ENCODE data around the gene MAP3K14.

GRCh38 chr17:45289301-45290268, 27.2 kb downstream of the MAP3K14 start:
- no peak for TF ChIP-seq CTCF (IDR thresholded peaks at IDR 0.05)
- no peak for TF ChIP-seq POLR2A (IDR thresholded peaks at IDR 0.05)
- no peak for TF ChIP-seq POLR2AphosphoS5 (IDR thresholded peaks at IDR 0.05)

Measured in prostate gland (tissue), 2 donors.